NCI-H345 treated with DMSO at 0.1 percent for 48 hours (cell line): ENCODE data around the gene SCN5A.
A peak's percentile ranks its signal among the peaks of the same experiment; 100 is the strongest.

ENCODE experiments used
- DNase-seq: peaks from one replicate; lab custom pipeline; 2025; ENCODE audit not compliant: unreplicated experiment; lab: John Stamatoyannopoulos, UW

The SCN5A gene

GRCh38 chr3:38545983-38546382, 103.5 kb downstream of the SCN5A start:
- DNase-seq = no peak

GRCh38 chr3:38545550-38545949, 103.9 kb downstream of the SCN5A start:
- DNase-seq = no peak

GRCh38 chr3:38544926-38545325, 104.6 kb downstream of the SCN5A start:
- DNase-seq = no peak

GRCh38 chr3:38543586-38543985, 105.9 kb downstream of the SCN5A start:
- no peak for DNase-seq

GRCh38 chr3:38542401-38543298, 106.8 kb downstream of the SCN5A start:
- no peak for DNase-seq

GRCh38 chr3:38541806-38542205, 107.7 kb downstream of the SCN5A start:
- DNase-seq = no peak

- DNase-seq = no peak
Observed at GRCh38 chr3:38538773-38539353, 110.6 kb downstream of the SCN5A start.

- no peak for DNase-seq
Observed at GRCh38 chr3:38536671-38537070, 112.8 kb downstream of the SCN5A start.

- DNase-seq = no peak
Observed at GRCh38 chr3:38534604-38535003, 114.9 kb downstream of the SCN5A start.

GRCh38 chr3:38534180-38534579, 115.3 kb downstream of the SCN5A start:
- no peak for DNase-seq

GRCh38 chr3:38533285-38533976, 116.1 kb downstream of the SCN5A start:
- DNase-seq = no peak

GRCh38 chr3:38532529-38532928, 117.0 kb downstream of the SCN5A start:
- no peak for DNase-seq

GRCh38 chr3:38528457-38528856, 121.0 kb downstream of the SCN5A start:
- no peak for DNase-seq

- DNase-seq = no peak
Observed at GRCh38 chr3:38526792-38527191, 122.7 kb downstream of the SCN5A start.

GRCh38 chr3:38524141-38524739, 125.2 kb downstream of the SCN5A start:
- DNase-seq = no peak

GRCh38 chr3:38522002-38522401, 127.5 kb downstream of the SCN5A start:
- DNase-seq = no peak

- peak; percentile 42 for DNase-seq
Observed at GRCh38 chr3:38521391-38521987, 128.0 kb downstream of the SCN5A start.

- no peak for DNase-seq
Observed at GRCh38 chr3:38519651-38520050, 129.8 kb downstream of the SCN5A start.

- no peak for DNase-seq
Observed at GRCh38 chr3:38519000-38519399, 130.5 kb downstream of the SCN5A start.

- no peak for DNase-seq
Observed at GRCh38 chr3:38516669-38517068, 132.8 kb downstream of the SCN5A start.

- no peak for DNase-seq
Observed at GRCh38 chr3:38515367-38515766, 134.1 kb downstream of the SCN5A start.
